Midbrain (tissue), 1 donor: ENCODE data around the gene SIX2.
"Not testable (repeated sequence)": the region's sequence is repeated elsewhere in the genome, so short reads cannot be mapped to it uniquely, and the experiment has no call there.

Source experiments
- DNase-seq: peaks from one replicate; lab custom pipeline; 2025; lab: John Stamatoyannopoulos, UW

The SIX2 gene

GRCh38 chr2:45009303-45009927 lies at the start of gene SIX2:
Gene SIX2, minus strand, starts transcription at chr2:45009452. Its CDS starts 342 bp downstream, at chr2:45009110.
- peak; percentile 0 for DNase-seq

- DNase-seq: no peak
Observed at GRCh38 chr2:45055162-45055605, 45.9 kb upstream of the SIX2 start.

DNA sequence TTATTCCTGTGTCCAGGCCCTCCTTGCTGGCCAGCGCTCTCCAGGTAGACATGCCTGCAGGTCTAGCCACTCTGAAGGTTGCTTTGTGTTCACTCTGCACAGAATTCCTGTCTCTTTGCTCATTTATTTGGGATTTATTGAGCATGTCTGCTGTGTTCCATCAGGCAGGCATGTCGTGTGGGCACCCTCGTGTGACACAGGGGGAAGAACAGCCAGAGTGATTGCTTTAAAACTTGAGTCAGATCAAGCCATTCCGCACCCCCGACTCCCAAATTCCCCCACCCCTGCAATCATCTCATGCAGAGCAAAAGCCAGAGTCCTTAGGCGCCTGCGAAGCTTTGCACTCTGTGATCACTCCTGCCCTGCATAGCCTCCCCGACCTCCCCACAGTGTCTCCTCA lies 44.7 kb upstream of the SIX2 start:
- no peak for DNase-seq

DNA sequence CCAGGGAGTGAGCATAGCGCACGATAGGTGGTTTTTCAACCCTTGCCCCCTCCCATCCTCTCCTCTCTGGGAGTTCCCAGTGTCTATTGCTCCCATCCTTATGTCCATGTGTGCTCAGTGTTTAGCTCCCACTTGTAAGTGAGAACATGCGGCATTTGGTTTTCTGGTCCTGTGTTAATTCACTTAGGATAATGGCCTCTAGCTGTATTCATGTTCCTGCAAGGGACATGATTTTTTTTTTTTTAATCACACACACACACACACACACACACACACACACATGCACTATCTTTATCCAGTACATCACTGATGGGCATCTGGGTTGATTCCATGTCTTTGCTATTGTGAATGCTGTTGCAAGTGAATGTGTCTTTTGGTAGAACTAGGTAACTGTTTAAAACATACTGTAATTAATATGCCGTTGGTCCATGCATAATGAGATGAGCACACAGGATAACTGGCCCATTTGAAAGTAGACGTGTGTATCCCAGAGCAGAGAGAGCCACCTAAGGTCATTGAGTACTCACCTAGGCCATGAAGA lies 43.2 kb upstream of the SIX2 start:
- DNase-seq: no peak

DNA sequence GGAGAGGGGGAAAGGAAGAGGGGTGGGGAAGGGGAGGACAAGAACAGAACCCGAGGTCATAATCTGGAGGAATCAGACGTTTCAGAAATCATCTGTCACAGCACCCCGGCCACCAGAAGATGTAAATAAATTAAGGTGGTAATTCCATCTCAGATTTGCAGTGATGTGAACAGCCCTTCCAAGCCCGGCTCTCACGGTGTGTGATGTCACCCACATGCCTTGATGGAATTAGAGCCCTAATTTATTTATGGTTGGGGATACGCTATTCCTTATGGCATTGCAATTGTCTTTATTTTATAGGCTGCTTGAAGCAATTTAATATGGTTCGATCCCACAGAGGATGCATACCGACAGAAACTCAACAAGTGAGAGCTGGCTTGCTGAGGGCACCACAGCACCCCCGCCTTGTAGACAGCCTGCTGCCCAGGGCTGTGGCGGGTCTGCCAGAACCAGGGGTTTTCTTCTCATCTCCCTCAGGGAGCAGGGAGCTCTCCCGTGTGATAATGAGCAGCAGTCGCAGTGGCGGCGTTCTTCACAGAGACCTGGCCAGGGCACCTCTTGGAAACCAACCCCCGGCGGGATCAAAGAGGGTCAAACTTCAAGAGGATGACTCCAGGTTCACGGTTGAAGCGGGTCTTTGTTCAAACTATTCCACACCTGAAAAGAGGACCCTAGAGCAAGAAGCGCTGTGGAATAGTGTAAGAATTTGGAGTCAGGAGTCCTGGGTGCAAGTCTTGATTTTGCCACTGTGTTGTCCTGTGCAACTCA lies 40.5 kb upstream of the SIX2 start:
- DNase-seq: no peak

DNA sequence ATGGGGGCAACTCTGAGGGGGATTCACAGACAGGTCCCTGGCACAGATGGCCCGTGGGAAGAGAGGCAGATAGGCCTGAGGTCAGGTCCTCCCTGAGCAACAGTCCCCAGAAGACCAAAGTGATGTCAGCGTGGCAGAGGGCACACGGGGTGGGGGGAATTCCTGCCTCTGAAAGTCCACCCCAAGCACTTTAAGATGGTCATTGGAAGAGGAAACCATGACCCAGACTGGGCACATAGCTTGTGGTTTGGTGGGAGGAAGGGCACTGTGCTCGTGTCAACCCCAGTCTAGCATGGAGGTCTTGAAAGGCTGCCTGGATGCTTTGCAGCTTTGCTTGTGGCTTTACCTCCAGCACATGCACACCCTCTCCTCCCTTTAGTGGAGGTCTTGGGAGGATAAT lies 38.0 kb upstream of the SIX2 start:
- DNase-seq: no peak

DNA sequence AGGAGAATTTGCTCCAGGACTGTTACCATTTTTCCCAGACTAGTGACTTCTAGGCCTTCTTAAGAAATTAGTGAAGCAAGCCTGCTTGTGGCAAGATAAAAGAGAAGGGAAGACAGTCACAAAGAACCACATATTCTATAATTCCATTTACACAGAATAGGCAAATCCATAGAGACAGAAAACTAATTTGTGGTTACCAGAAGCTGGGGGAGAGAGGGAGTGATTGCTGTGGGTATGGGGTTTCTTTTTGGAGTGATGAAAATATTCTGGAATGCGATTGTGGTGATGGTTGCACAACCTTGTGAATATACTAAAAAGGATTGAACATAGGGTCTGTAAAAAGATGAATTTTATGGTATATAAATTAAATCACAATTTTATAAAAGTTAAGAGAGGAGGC lies 37.5 kb upstream of the SIX2 start:
- DNase-seq: no peak

- no peak for DNase-seq
Observed at GRCh38 chr2:45045706-45046105, 36.5 kb upstream of the SIX2 start.

DNA sequence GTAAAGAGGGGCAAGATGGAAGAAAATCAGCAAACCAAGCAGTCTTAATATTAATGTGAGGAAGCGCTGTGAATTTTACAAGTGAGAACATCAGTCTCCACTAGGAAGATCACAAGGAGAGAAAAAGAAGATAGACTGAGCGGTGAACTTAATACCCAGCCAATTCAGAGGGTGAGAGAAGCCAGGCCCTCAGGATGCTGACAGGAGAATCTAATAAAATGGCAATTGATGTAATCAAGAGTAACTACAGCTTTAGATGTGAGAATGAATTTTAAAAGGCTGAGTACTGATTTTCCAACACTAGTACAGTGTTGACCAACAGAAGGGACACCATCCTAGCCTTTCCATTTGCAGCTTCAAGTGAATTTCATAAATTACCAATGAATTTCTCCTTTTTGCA lies 35.7 kb upstream of the SIX2 start:
- DNase-seq: no peak

DNA sequence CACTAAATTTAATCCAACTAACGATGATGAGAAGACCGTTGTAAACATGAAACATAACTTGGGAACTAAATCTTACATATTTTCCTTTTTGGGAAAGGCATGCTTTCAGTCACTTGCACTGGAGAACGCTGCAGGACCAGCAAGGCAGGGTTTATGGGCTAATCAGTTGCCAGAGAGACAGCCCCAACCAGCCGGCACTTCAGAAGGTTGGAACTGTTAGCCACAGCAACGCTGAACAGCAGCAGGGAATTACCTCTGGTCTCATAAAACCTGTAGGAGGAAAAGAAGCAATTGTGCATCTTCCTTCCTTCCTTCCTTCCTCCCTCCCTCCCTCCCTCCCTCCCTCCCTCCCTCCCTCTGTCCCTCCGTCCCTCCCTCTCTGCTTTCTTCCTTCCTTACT lies 33.9 kb upstream of the SIX2 start:
- no peak for DNase-seq

- no peak for DNase-seq
Observed at GRCh38 chr2:45042401-45042800, 33.1 kb upstream of the SIX2 start.

DNA sequence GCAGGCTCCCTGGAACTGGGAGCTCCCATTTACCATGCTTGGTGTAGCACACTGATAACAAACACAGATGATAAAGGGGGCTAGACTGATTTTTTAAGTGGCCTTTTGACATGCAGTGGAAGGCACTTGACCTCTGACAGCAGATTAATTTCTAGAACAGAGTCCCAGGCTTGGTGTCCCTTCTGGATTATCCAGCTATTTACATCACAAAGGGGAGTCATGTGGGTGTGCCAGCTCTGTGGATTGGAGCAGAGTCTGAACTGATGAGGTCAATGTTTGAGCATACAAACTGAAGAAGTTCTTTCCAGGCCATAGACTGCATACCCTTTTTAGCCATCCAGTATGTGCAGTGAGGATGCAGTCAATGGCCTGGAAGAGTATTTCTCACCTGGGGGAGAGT lies 31.5 kb upstream of the SIX2 start:
- DNase-seq: no peak

DNA sequence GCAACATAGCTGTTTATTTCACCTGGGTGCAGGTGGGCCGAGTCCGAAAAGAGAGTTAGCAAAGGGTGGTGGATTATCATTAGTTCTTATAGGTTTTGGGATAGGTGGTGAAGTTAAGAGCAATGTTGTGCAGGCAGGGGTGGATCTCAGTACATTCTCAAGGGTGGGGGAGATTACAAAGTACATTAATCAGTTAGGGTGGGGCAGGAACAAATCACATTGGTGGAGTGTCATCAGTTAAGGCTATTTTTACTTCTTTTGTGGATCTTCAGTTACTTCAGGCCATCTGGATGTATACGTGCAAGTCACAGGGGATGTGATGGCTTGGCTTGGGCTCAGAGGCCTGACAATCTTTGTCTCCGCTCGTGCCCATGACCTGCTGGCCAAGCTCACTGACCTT lies 30.6 kb upstream of the SIX2 start:
- not testable (repeated sequence) for DNase-seq

- DNase-seq: not testable (repeated sequence)
Observed at GRCh38 chr2:45038861-45039260, 29.6 kb upstream of the SIX2 start.

- no peak for DNase-seq
Observed at GRCh38 chr2:45033302-45033701, 24.1 kb upstream of the SIX2 start.

- no peak for DNase-seq
Observed at GRCh38 chr2:45031028-45031427, 21.8 kb upstream of the SIX2 start.

GRCh38 chr2:45030553-45030952 lies 21.3 kb upstream of the SIX2 start:
- no peak for DNase-seq

- DNase-seq: no peak
Observed at GRCh38 chr2:45029215-45029614, 20.0 kb upstream of the SIX2 start.

DNA sequence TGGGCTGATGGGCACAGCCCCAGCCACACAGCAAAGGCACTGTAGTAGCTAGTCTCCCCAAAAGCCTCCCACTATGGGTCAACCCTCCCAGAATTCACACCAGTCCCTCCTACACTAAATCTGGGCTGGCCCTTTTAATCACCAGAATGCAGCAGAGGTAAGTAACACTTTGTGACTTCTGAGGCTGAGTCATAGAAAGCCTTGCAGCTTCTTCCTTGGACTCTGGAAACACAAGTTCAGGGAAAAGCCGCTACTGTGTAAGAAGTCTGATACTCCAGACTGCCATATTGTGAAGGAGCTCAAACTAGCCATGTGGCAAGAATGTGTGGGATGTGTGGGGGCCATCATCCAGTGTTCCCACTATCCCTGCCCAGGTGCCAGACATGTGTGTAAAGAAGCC lies 19.0 kb upstream of the SIX2 start:
- DNase-seq: no peak

GRCh38 chr2:45026924-45027450 lies 17.7 kb upstream of the SIX2 start:
- DNase-seq: no peak

DNA sequence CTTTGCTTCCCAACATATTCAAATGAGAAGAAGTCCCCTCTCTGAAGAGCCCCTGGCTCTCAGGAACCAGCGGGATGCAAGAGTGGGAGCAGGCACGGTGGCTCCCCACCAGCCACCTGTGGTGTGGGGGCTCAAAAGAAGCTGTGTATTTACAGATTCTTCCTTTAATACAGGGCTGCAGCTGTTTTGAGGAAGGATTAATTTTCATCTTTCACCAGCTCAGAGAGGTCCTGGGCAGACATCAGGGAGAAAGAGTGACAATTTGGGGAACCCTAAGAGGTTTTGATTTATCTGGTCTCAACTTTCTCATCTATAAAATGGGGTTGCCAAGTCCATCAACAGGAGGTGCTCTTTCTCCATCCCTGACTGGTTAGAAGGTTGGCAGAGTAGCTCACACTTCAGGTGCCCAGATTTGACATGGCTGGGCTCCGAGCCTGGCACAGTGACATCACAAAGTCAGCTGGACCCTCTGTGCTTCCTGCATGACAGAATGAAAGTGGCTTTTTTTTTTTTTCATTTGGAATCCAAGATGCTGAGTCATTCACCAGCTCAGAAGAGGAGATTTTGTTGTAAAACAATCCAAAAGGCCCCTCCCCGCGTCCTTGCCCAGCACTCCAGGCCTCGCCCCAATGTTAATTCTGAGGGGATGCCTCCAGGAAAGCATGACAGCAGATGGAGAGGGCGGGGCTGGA lies 15.5 kb upstream of the SIX2 start:
- DNase-seq: peak; percentile 1

- DNase-seq: no peak
Observed at GRCh38 chr2:45024097-45024496, 14.8 kb upstream of the SIX2 start.

DNA sequence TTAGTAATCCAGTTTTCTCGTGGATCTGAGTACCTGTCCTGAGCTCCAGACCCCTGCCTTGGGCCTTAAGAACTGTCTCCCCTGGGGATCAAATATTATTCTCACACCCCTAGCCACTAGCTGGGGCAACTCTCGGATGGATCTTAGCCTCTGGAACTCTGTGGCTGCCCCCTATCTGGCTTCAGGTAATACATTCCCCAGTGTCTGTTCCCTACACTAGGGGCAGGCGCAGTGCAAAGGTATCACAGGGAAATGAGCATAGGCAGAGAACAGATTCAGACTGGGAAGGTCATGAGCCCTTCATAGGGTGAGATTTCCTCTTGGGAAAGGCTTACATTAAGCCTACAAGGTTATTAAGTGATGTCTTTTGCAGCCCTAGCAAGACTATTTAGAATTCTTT lies 11.2 kb upstream of the SIX2 start:
- DNase-seq: no peak
